A549 (cell line): ENCODE data around the gene PATE3. TPM values are rescaled to one million over a fixed set of nuclear protein-coding genes. Genes with fewer than 3 reads are reported as not detected.

Source experiments
- ATAC-seq, 2 experiments: fragments of 200-7000 bp in 1 of 2; fragments of >200 bp in 1 of 2; cut with Nextera tagmentation in 1 of 2; cut with Tn5 transposase in 1 of 2; 3 replicates each; pipeline versions ENCODE4 v1.8.0 to v1.9.1; 2018 to 2020; ENCODE audit warnings: mild to moderate bottlenecking in 1 of 2, moderate library complexity in 1 of 2
- CTCF ChIA-PET: fragments of 300-600 bp; sonication (Branson Sonifier 250); formaldehyde crosslinking; extraction: SDS; loops from one replicate; lab custom pipeline; 2021; ENCODE audit warnings: antibody characterized with exemption, inconsistent platforms; lab: Yijun Ruan, JAX
- POLR2A ChIA-PET: fragments of 350-600 bp; formaldehyde crosslinking; extraction: SDS; loops from one replicate; lab custom pipeline; 2021; ENCODE audit warnings: antibody characterized with exemption, inconsistent platforms; lab: Yijun Ruan, JAX
- DNase-seq, 2 experiments: peaks; one replicate each; pipeline versions ENCODE4 v3.0.0 to v3.0.0-alpha.2; 2011 to 2016; ENCODE audit warnings: low read depth in 1 of 2, low spot score in 1 of 2
- FAIRE-seq: peaks from 2 replicates; lab custom pipeline; 2011; peaks lifted over from hg19 to GRCh38; lab: Jason Lieb, UNC
- H3K27ac ChIP-seq, 2 experiments: fragments of >200 bp; sonication (Bioruptor Twin); formaldehyde crosslinking; 3 replicates each; pipeline ENCODE4 v1.5.1; 2016 to 2017
- H3K4me1 ChIP-seq: fragments of >200 bp; sonication (Bioruptor Twin); formaldehyde crosslinking; 3 replicates; pipeline ENCODE4 v1.6.1; 2016
- H3K4me2 ChIP-seq: fragments of >200 bp; sonication (Bioruptor Twin); formaldehyde crosslinking; 3 replicates; pipeline ENCODE4 v1.6.1; 2016
- H3K4me3 ChIP-seq: fragments of >200 bp; sonication (Bioruptor Twin); formaldehyde crosslinking; 3 replicates; pipeline ENCODE4 v1.5.1; 2016
- H3K9me3 ChIP-seq: fragments of >200 bp; sonication (Bioruptor Twin); formaldehyde crosslinking; 3 replicates; pipeline ENCODE4 v1.6.1; 2016
- EHMT2 ChIP-seq: fragments of 200-600 bp; sonication (generic); IDR thresholded peaks from 2 replicates; pipeline ENCODE4 v1.6.1; 2016; ENCODE audit warnings: antibody characterized with exemption, low read depth, mild to moderate bottlenecking, moderate library complexity
- HOXA7 ChIP-seq: fragments of 250-450 bp; sonication (Bioruptor Pico); IDR thresholded peaks from 2 replicates; pipeline ENCODE4 v1.5.0; 2020; ENCODE audit warnings: mild to moderate bottlenecking, moderate library complexity
- RAD21 ChIP-seq, 2 experiments: fragments of >200 bp in 1 of 2; sonication (Bioruptor Twin) in 1 of 2; formaldehyde crosslinking in 1 of 2; IDR thresholded peaks in 1 of 2; conservative IDR thresholded peaks in 1 of 2; 2 replicates in 1 of 2; 3 replicates in 1 of 2; pipeline ENCODE4 v1.6.1; 2012 to 2018; ENCODE audit warnings: inconsistent platforms in 1 of 2
- RNF2 ChIP-seq: fragments of 200-600 bp; sonication (generic); IDR thresholded peaks from 2 replicates; pipeline ENCODE4 v1.6.1; 2016; ENCODE audit warnings: low read depth, mild to moderate bottlenecking, antibody characterized with exemption, moderate library complexity, borderline replicate concordance
- SREBF2 ChIP-seq: fragments of 450-650 bp; IDR thresholded peaks from 2 replicates; pipeline ENCODE4 v1.6.1; 2014; ENCODE audit warnings: mild to moderate bottlenecking, moderate library complexity
- TFCP2L1 ChIP-seq: fragments of 250-450 bp; sonication (Bioruptor Pico); IDR thresholded peaks from 2 replicates; pipeline ENCODE4 v1.5.0; 2021; ENCODE audit warnings: mild to moderate bottlenecking
- TP53 ChIP-seq: fragments of 250-450 bp; sonication (Bioruptor Pico); IDR thresholded peaks from 2 replicates; pipeline ENCODE4 v1.5.0; 2021; ENCODE audit warnings: mild to moderate bottlenecking, moderate library complexity
- ZSCAN20 ChIP-seq: fragments of 250-450 bp; sonication (Bioruptor Pico); IDR thresholded peaks from 2 replicates; pipeline ENCODE4 v1.8.0; 2022; ENCODE audit warnings: mild to moderate bottlenecking, moderate library complexity
- WGBS: methylation state at CpG from one replicate; pipeline ENCODE4 v1.1.6; 2017; ENCODE audit errors: missing lambda C conversion rate; 5-methylcytosine and 5-hydroxymethylcytosine counted together
- polyA plus RNA-seq, 4 experiments: library from polyadenylated mRNA; depleted of rRNA in 3 of 4; stranded (reverse); fragments of >200 nt; fragmentation: RNase III in 1 of 4; extraction: RNeasy Plus Mini Kit Qiagen cat#74134 plus additional on column Dnase treatment in 1 of 4; gene quantifications; 2 replicates in 3 of 4; 3 replicates in 1 of 4; pipeline ENCODE4 v1.2.3, GENCODE V29; 2011 to 2017
- TF ChIP-seq, protein P1 (sequence below): fragments of >200 bp; sonication (Bioruptor Twin); formaldehyde crosslinking; IDR thresholded peaks from 3 replicates; pipeline ENCODE4 v1.5.1; 2016
- TF ChIP-seq, protein P2 (sequence below): IDR thresholded peaks from 2 replicates; pipeline ENCODE4 v1.6.1; 2012
- TF ChIP-seq, protein P3 (sequence below): fragments of >200 bp; sonication (Bioruptor Twin); formaldehyde crosslinking; IDR thresholded peaks from 2 replicates; pipeline ENCODE4 v1.6.1; 2016

PATE3 gene
- polyA plus RNA-seq, 2 of the 4 experiments (the other 2 are of a cell fraction), result not detected

DNA sequence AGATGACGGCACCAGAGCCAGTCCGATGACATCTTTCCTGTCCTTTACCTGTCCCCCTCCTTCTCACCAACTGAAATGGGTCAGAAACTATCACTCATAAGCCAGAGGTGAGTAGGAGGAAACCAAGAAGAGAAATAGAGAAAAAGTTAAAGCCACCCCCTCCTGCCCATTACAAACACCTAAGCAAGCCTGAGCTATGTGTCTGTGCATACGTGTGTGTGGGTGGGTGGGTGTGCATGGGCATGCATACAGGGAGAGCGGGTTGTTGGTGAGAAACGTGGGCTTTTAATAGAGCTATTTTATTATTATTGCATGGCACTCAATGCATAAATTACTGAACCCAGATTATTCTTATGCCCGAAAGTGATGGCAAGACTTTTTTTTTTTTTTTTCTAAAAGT lies 47.8 kb downstream of the PATE3 start:
- Histone ChIP-seq H3K4me2 (no peak overlapping the region), H3K4me1 (no peaks in the 10 kb centered on the region), H3K4me3 (no peak overlapping the region), H3K9me3 (no peaks in the 10 kb centered on the region), H3K27ac (no peak overlapping the region)
- FAIRE-seq (no peak), DNase-seq (no peak), ATAC-seq (no peak)
- ChIA-PET CTCF (no interaction called here), POLR2A (no interaction called here)
- no peak for TF ChIP-seq SREBF2
- TF ChIP-seq, protein P1, sequence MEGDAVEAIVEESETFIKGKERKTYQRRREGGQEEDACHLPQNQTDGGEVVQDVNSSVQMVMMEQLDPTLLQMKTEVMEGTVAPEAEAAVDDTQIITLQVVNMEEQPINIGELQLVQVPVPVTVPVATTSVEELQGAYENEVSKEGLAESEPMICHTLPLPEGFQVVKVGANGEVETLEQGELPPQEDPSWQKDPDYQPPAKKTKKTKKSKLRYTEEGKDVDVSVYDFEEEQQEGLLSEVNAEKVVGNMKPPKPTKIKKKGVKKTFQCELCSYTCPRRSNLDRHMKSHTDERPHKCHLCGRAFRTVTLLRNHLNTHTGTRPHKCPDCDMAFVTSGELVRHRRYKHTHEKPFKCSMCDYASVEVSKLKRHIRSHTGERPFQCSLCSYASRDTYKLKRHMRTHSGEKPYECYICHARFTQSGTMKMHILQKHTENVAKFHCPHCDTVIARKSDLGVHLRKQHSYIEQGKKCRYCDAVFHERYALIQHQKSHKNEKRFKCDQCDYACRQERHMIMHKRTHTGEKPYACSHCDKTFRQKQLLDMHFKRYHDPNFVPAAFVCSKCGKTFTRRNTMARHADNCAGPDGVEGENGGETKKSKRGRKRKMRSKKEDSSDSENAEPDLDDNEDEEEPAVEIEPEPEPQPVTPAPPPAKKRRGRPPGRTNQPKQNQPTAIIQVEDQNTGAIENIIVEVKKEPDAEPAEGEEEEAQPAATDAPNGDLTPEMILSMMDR, result no peak
- no peak for TF ChIP-seq ZSCAN20 (CRISPR knock-in tag)
- no peak for TF ChIP-seq EHMT2
- no peak for TF ChIP-seq RAD21 (conservative IDR thresholded peaks at IDR 0.05 in 1 of 2, IDR thresholded peaks at IDR 0.05 in 1 of 2)
- TF ChIP-seq, protein P2, sequence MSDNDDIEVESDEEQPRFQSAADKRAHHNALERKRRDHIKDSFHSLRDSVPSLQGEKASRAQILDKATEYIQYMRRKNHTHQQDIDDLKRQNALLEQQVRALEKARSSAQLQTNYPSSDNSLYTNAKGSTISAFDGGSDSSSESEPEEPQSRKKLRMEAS, result no peak
- TF ChIP-seq, protein P3, sequence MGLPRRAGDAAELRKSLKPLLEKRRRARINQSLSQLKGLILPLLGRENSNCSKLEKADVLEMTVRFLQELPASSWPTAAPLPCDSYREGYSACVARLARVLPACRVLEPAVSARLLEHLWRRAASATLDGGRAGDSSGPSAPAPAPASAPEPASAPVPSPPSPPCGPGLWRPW, result no peak
- TF ChIP-seq TFCP2L1, result no peak
- TF ChIP-seq HOXA7, result no peak
- no peak for TF ChIP-seq TP53 (CRISPR knock-in tag)
- no peak for TF ChIP-seq RNF2
- 46% methylated on average over 6 of the region's 6 CpGs for WGBS

Other genes with a start within 250 kb of the PATE3 start
- gene EI24, start 218.7 kb upstream of the PATE3 start, polyA plus RNA-seq (2011; rRNA removed), result 132 and 138 TPM in 2 replicates
- gene EI24, start 218.7 kb upstream of the PATE3 start, polyA plus RNA-seq (2017; fragmentation: RNase III; extraction: RNeasy Plus Mini Kit Qiagen cat#74134 plus additional on column Dnase treatment), result 106 to 112 TPM (median 108 TPM) in 3 replicates
- gene STT3A, start 195.3 kb upstream of the PATE3 start, polyA plus RNA-seq (2011; rRNA removed), result 197 and 283 TPM in 2 replicates
- 83.8 to 92.1 TPM (median 89.6 TPM) in 3 replicates for gene STT3A, start 195.3 kb upstream of the PATE3 start, polyA plus RNA-seq (2017; fragmentation: RNase III; extraction: RNeasy Plus Mini Kit Qiagen cat#74134 plus additional on column Dnase treatment)
- 47.0 and 64.5 TPM in 2 replicates for gene CHEK1, start 163.0 kb upstream of the PATE3 start, polyA plus RNA-seq (2011; rRNA removed)
- gene CHEK1, start 163.0 kb upstream of the PATE3 start, polyA plus RNA-seq (2017; fragmentation: RNase III; extraction: RNeasy Plus Mini Kit Qiagen cat#74134 plus additional on column Dnase treatment), result 35.2 to 39.0 TPM (median 38.8 TPM) in 3 replicates
- gene ACRV1, start 107.3 kb upstream of the PATE3 start, polyA plus RNA-seq (2011; rRNA removed), result 0.19 and 0.28 TPM in 2 replicates
- 0.12 to 0.13 TPM in 2 of 3 replicates, not detected in the other for gene ACRV1, start 107.3 kb upstream of the PATE3 start, polyA plus RNA-seq (2017; fragmentation: RNase III; extraction: RNeasy Plus Mini Kit Qiagen cat#74134 plus additional on column Dnase treatment)
- not detected in 2 replicates for gene PATE1, start 41.8 kb upstream of the PATE3 start, polyA plus RNA-seq (2011; rRNA removed)
- gene PATE1, start 41.8 kb upstream of the PATE3 start, polyA plus RNA-seq (2017; fragmentation: RNase III; extraction: RNeasy Plus Mini Kit Qiagen cat#74134 plus additional on column Dnase treatment), result not detected in 3 replicates
- gene PATE2, start 9.3 kb upstream of the PATE3 start, polyA plus RNA-seq (2011; rRNA removed), result 0.21 TPM in 1 of 2 replicates, not detected in the other
- gene PATE2, start 9.3 kb upstream of the PATE3 start, polyA plus RNA-seq (2017; fragmentation: RNase III; extraction: RNeasy Plus Mini Kit Qiagen cat#74134 plus additional on column Dnase treatment), result 0.07 TPM in 1 of 3 replicates, not detected in the others
- not detected in 2 replicates for gene PATE4, start 45.2 kb downstream of the PATE3 start, polyA plus RNA-seq (2011; rRNA removed)
- gene PATE4, start 45.2 kb downstream of the PATE3 start, polyA plus RNA-seq (2017; fragmentation: RNase III; extraction: RNeasy Plus Mini Kit Qiagen cat#74134 plus additional on column Dnase treatment), result not detected in 3 replicates
- gene HYLS1, start 99.5 kb downstream of the PATE3 start, polyA plus RNA-seq (2011; rRNA removed), result 15.1 and 18.7 TPM in 2 replicates
- 14.6 to 16.0 TPM (median 14.9 TPM) in 3 replicates for gene HYLS1, start 99.5 kb downstream of the PATE3 start, polyA plus RNA-seq (2017; fragmentation: RNase III; extraction: RNeasy Plus Mini Kit Qiagen cat#74134 plus additional on column Dnase treatment)
- 7.4 and 8.0 TPM in 2 replicates for gene PUS3, start 115.1 kb downstream of the PATE3 start, polyA plus RNA-seq (2011; rRNA removed)
- gene PUS3, start 115.1 kb downstream of the PATE3 start, polyA plus RNA-seq (2017; fragmentation: RNase III; extraction: RNeasy Plus Mini Kit Qiagen cat#74134 plus additional on column Dnase treatment), result 5.0 to 8.8 TPM (median 8.2 TPM) in 3 replicates
- gene DDX25, start 116.4 kb downstream of the PATE3 start, polyA plus RNA-seq (2011; rRNA removed), result 0.01 and 0.05 TPM in 2 replicates
- gene DDX25, start 116.4 kb downstream of the PATE3 start, polyA plus RNA-seq (2017; fragmentation: RNase III; extraction: RNeasy Plus Mini Kit Qiagen cat#74134 plus additional on column Dnase treatment), result 0.07 TPM in 1 of 3 replicates, not detected in the others
- not detected in 2 replicates for gene VSIG10L2, start 157.9 kb downstream of the PATE3 start, polyA plus RNA-seq (2011; rRNA removed)
- not detected in 3 replicates for gene VSIG10L2, start 157.9 kb downstream of the PATE3 start, polyA plus RNA-seq (2017; fragmentation: RNase III; extraction: RNeasy Plus Mini Kit Qiagen cat#74134 plus additional on column Dnase treatment)